IPS-18c (cell line): ENCODE measurements around the gene IGFALS.

Experiments used
- H3K4me3 ChIP-seq: 2 replicates; pipeline ENCODE4 v1.7.0; 2013; ENCODE audit warnings: low read depth, mild to moderate bottlenecking, low read length, moderate library complexity; ENCODE audit not compliant: insufficient read depth
- H3K9me3 ChIP-seq: one replicate; pipeline ENCODE4 v1.6.1; 2013; ENCODE audit warnings: mild to moderate bottlenecking, low read length, moderate library complexity; ENCODE audit not compliant: control insufficient read depth, insufficient read depth

IGFALS gene

DNA sequence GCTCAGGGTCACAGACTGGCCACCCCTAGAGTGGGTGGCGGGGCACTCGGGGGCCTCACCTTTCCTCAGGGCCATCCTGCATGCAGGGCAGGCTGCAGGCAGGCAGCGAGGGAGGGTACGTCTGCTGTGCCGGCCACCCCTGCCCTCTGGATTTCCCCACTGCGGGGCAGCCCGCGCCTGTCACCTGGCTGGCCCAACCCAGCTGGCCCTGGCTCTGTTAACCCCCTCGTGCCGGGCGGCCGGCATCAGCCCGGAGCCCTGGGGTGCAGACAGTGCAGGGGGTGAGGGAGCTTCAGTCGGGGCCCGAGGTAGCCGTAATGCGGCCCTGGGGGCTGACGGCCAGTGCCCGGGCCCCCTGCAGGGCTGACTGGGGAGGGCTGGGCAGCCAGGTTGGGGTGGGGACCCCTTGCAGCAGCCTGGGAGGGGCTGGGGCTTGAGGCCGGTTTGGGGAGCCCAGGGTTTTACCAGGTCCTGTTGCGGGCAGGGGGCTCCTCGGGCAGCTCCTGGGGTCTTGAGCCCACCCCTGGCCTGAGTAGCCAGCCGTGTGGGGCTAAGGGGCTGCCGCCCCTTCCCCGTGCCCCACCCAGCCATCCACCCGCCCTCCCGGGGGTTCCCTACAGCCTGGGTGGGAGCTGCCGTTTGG is at the start of gene IGFALS:
Gene IGFALS (minus strand): TSS at position 128 of the 643 bp plus-strand sequence. CDS start 53 bp downstream, at position 75.
- Histone ChIP-seq H3K4me3 (no peak within 1 kb of the TSS), H3K9me3 (peaks cover 3% of the 10 kb centered on the region)

DNA sequence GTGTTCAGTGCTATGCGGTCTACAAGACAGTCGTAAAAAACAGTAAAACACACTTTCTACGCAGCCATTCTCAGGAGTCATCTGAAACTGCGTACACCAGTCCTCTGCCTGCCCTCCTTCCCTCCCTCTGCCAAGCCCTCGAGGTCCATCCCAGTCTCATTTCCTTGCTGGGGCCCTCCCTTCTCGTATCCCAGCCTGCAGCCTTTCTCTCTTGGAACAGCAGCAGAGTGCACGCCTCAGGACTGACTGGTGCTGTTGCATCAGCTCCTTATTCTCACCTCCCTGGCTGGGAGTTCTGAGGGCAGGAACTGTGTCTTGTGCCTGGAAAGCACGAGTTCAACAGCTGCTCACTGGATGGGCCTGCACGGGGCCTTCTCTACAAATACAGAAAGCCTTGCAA is 46.0 kb upstream of the IGFALS start:
- no peaks in the 10 kb centered on the region for H3K9me3 ChIP-seq
- H3K4me3 ChIP-seq: no peak overlapping the region

DNA sequence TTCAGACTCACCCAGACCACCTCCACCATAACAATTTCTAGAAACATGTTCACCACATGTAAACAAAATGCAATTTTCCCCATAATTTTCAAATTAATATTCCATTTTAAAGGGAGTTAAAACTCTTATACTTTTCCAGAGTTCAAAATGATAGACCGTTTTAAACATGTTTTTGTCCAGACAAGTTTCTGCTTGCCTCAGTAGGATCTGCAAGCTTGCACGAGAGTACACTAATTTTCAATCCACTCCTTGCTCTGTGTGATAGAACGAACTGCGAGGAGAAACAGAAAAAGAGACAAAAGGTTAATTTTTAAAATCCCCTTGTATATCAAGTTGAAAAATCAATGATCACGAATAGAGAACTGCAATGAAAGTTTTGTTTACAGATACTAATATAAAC is 40.6 kb upstream of the IGFALS start:
- H3K4me3 ChIP-seq: no peak overlapping the region
- no peaks in the 10 kb centered on the region for H3K9me3 ChIP-seq

DNA sequence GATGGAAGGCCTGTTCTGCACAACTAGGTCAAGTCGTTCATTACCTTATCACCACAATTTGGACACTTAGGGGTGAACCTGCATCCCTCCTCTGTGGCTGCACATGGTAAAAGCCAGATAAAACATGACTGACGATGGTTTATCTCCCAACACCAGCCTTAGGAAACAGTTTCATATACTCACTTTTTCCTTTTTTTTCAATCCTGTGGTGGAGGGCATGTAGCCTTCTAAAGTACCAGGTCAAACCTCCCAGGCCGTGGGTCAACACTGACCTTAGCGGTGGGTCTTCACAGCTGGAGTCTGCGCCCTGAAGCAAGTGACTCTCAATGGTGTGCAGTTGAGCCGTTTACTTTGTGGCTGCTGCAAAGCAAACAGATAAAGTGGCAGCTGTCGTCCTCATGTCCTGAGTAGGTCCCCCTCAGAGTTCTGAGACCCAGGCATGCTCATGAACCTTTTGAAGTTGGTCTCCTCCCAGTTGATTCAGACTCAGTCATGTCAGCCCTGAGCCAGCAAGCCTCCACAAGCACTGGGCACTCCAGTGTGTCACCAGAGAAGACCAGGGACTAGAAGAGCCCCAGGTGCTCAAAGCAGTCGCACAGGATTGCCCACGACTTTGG is 39.4 kb upstream of the IGFALS start:
- Histone ChIP-seq H3K4me3 (no peak overlapping the region), H3K9me3 (no peaks in the 10 kb centered on the region)

DNA sequence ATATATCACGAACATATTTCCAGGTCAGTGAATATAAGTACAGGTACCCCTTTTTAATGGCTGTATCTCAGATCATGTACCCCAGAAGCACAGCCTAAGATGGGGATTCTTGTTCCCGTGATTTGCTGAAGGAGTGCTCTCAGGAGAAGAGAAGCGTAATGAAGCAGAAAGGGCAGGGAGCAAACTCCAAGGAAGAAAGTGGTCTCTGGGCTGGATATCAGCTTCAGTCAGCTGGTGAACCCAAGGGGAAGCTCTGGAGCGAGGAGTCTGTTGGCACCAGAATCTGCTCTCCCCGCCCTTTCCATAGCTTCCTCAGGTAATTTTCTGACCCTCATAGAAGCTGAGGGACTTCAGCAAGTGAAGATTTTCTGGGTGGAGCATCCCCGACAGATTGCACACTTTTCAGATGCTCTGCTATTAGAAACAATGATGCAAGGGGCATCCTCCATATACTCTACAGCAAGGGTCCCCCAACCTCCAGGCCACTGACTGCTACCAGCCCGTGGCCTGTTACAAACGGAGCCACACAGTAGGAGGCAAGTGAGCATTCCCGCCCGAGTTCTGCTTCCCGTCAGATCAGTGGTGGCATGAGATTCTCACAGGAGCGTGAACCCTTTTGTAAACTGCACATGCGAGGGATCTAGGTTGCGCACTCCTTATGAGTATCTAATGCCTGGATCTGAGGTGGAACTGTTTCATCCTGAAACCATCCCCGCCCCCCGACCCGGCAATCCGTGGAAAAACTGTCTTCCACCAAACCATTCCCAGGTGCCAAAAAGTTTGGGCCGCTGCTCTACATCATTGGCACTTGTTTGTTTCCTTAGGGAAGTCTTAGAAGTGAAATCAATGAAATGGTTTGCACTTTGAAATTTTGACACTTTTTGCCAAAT is 37.9 kb upstream of the IGFALS start:
- Histone ChIP-seq H3K4me3 (no peak overlapping the region), H3K9me3 (no peaks in the 10 kb centered on the region)

DNA sequence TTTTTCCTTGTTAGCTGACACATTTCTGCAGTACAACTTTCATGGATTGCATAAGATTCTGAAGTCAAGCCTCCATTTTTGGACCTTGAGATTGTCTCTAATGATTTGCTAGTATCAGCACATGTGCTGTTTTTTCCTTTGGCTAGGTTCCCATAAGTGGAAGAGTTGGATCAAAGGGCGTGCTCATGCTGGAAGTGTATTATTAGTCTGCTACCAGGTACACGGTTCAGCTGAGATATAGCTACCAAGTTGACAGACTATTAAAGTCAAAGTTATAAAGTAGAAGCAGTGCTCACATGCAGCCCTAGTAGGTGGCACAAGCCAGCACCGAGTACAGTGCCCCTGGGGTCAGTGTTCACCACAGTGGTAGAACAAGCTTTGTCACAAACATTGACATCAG is 36.7 kb upstream of the IGFALS start:
- no peak overlapping the region for H3K4me3 ChIP-seq
- H3K9me3 ChIP-seq: peaks cover 2% of the 10 kb centered on the region

DNA sequence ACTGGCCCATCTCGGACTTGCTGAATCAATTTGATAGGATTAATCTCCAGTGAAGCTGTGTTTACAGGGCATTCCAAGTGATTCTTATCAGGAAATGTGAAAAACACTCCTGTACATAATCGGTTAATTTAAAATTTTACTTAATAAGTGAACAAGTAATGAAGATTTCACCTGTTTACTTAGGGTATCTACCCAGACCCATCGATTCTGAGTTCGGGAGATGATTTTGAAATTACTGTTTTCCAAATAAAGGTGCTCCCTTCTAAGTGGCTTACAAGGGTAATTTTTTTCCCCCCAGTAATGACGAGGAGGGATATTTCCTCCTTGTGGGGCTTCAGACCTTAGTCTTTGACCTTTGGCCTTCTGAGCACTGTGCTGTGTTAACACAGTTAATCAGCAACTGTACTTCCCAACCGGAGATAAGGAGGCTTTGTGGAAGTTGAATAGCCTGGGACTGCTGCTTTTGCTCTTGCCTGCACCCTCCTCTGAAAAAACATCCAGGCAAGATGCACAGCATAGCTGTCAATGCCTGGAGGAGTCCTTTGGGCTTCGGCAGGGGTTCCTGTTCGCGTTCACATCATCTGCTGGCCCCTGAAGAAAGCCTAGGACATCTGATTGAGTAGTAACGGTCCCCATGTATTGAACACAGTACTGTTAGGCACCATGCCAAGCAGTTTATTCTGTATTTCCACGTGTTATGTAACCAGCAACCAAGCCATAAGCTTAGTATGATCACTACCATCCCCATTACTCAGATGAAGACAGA is 35.3 kb upstream of the IGFALS start:
- Histone ChIP-seq H3K4me3 (no peak overlapping the region; the same call in 1 of the 2 replicates), H3K9me3 (peaks cover 2% of the 10 kb centered on the region)

DNA sequence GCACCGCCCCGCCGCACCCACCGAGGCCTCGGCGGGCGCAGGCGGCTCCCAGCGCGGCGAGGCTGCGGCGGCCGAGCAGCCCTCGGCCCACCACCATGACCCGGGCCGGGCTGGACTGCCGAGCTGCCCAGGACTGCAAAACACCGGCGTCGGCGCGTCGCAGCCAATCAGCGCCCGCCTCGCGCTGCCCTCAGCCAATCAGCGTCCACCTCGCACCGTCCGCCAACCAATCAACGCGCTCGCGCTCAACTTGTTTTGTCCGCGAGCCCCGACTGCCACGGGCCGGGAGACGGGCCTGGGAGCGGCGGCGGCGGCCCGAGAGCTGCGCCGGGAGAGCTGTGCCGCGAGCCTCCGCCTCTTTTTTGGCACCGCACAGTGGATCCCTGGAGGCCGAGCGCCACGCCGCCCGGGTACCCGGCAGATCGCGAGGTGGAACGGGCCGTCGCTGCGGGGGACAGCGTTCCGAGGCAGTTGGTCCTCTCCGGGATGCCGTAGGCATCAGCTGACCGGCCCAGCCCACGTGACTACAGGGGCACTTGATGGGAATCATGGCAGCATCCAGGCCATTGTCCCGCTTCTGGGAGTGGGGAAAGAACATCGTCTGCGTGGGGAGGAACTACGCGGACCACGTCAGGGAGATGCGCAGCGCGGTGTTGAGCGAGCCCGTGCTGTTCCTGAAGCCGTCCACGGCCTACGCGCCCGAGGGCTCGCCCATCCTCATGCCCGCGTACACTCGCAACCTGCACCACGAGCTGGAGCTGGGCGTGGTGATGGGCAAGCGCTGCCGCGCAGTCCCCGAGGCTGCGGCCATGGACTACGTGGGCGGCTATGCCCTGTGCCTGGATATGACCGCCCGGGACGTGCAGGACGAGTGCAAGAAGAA is 33.4 kb upstream of the IGFALS start, which contains the start of the genes FAHD1 and HAGH:
Gene FAHD1 (plus strand): TSS at position 516 of the 883 bp plus-strand sequence. CDS start 33 bp downstream, at position 549.
Gene HAGH (minus strand): TSS at position 135 of the 883 bp plus-strand sequence. CDS start 38 bp downstream, at position 97.
- H3K9me3 ChIP-seq: peaks cover 2% of the 10 kb centered on the region
- peak within 1 kb of the TSS; percentile 95 for H3K4me3 ChIP-seq

DNA sequence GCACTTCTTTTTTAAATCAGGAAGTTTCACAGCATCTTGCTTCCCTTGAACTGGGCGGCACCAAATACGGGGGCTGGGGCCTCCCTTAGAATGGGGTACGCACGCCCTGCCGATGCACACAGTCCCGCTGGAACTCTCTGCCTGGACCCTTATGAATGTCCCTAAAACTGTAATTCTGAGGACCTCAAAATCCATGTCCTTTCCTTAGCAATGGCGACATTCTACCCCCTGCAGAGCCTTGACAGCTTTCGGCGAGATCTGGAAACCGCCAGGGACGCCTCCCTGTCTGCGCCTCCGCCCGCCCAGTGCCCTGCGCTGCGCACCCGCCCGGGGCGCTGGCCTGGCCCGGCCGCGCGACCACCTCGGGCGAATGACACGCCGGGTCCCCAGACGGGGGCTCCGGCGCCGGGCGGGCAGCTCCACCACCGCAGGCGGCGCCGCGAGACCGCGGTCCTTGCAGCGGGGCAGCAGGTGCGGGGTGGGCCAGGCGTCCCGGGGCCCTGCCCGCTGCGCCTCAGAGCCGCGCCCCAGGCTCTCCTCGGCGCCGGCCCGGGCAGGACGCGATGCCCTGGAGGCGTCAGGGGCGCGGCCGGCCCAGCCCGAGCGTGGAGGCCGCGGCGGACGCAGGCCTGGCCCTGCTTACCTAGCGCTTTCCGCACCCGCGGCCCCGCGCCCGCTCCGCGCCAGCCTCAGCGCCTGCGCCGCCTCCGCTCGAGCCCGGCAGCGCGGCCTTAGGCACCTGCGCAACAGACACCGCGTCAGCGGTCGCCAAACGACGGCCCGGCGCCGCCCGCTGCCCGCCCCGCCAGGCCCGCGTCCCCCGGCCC is 32.6 kb upstream of the IGFALS start:
- Histone ChIP-seq H3K9me3 (peaks cover 2% of the 10 kb centered on the region), H3K4me3 (peak overlapping the region; percentile 55)

DNA sequence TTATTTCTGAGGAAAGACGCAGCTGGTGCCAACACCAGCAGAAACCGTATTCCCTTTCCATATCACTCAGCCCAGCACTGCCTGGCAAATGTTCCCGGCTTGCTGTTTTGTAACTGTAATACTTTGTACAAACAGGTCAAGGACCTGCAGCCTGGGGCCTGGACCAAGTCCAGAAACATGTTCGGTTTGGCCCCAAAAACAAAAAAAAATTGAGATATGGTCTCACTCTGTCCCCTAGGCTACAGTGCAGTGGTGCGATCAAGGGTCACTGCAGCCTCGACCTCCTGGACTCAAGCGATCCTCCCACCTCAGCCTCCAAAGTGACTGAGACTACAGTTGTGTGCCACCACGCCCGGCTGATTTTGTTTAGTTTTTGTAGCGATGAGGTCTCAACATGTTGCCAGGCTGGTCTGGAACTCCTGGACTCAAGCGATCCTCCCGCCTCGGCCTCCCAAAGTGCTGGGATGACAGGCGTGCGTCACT is 31.9 kb upstream of the IGFALS start:
- peaks cover 2% of the 10 kb centered on the region for H3K9me3 ChIP-seq
- H3K4me3 ChIP-seq: peak overlapping the region; percentile 55; the same call in 1 of the 2 replicates

DNA sequence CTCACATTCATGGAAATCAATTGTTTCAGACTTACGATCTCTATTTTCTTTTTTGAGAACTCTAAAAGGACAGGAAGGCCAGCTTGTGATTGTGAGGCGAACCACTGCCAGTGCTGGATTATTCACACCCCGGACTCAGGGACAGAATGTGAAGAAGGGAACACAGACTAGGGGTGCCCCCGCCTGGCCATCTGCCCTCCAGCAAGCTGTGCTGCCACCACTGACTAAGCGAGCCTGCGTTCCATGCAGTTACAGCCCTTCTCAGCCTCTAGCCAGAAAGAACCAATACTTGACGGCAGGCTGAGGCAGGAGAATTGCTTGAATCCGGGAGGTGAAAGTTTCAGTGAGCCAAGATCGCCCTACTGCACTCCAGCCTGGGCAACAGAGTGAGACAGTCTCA is 30.3 kb upstream of the IGFALS start:
- no peak overlapping the region for H3K4me3 ChIP-seq
- H3K9me3 ChIP-seq: peaks cover 2% of the 10 kb centered on the region

DNA sequence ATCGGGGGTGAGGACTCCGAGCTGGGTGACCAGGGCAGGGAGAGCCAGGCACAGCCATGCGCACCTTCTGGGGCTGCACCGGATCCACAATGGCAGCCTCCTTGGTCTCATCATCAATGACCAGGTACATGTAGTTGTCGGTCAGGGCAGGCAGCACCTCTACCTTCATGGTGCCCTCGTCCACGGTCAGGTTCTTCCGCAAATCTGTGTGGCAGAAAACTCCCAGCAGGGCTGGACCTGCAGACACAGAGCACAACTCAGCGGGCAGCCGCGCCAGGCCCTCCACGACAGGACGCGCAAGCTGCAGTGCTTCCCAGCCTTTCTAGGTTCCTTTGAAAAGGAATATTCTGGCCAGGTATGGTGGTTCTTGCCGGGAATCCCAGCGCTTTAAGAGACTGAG is 29.3 kb upstream of the IGFALS start:
- Histone ChIP-seq H3K4me3 (no peak overlapping the region), H3K9me3 (peaks cover 2% of the 10 kb centered on the region)

DNA sequence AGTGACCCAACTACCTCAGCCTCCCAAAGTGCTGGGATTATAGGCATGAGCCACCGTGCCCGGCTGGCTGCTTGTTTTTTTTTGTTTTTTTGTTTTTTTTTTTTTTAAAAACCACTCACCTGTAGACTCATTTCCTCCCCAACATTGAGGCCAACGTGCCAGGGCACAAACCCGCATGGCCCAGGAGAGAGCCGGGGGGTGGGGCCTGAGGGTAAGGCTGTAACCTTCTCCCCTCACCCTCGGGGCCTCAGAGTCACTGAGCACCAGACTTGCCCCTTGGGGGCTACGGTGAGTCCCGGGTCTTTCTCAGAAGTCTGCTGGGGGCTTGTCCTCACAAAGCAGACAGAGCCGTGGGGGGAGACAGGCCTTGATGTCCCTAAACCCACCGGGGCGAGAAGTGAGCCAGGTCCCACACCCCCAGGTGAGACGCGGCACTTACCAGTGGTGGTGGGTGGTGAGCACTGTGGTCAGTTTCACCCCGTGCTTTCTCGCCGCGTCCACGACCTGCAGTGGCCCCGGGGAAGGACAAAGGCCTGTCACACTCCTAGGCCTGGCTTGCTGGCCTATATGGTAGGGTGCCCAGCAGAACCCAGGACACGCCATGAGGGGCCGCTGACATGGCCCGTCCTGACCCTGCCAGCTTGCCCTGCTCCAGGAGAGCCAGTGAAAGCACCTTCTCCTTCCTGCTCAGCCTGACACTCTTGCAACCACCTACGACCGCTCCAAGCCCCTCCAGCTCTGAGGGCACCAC is 28.5 kb upstream of the IGFALS start:
- Histone ChIP-seq H3K9me3 (peaks cover 2% of the 10 kb centered on the region), H3K4me3 (no peak overlapping the region)

DNA sequence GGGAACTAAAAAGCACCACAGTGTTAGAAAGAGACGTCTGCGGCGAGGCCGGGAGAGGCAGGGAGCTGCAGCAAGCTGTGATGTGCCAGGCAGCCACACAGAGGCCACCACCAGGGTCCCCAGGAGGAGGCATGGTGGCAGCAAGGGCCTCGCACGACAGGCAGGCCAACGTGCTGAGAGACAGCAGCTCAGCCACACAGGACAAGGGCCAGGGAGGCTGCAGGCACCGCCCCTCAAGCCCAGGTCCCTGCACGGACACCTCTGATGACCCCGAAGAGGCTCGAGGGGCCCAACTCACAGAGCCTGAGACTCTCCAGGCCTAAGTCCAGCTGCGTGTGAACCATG is 27.4 kb upstream of the IGFALS start:
- Histone ChIP-seq H3K9me3 (no peaks in the 10 kb centered on the region), H3K4me3 (no peak overlapping the region)
